Right lung (tissue), 10 donors: Measurements from ENCODE around the gene POLR2J3. TPM values are rescaled to one million over a fixed set of nuclear protein-coding genes. Genes with fewer than 3 reads are reported as not detected.
"Not testable (repeated sequence)": the region's sequence is repeated elsewhere in the genome, so short reads cannot be mapped to it uniquely, and the experiment has no call there.

Experiments
- DNase-seq, 2 donors: peaks; one replicate each; pipeline ENCODE4 v3.0.0-alpha.2; 2013
- long read RNA-seq, 8 donors: transcript quantifications; one replicate each; lab custom pipeline, GENCODE V29; 2026
- polyA plus RNA-seq, 5 donors: library from polyadenylated mRNA; unstranded; fragments of 120-200 nt; gene quantifications; one replicate each; pipeline versions ENCODE4 v1.2.1 to v1.2.3, GENCODE V29; 2013; ENCODE audit warnings: inconsistent platforms in 1 of 5, low replicate concordance in 1 of 5; ENCODE audit not compliant: insufficient read length in 5 of 5, insufficient read depth in 1 of 5

The POLR2J3 gene
- polyA plus RNA-seq: 100 to 1,000 TPM in 2 of 5 donors, 10 to 100 TPM in 3; 72.1 to 109 (median 94.3) TPM
- long read RNA-seq, donor 1, full-length matches to known transcripts: 29 of 29 reads
- long read RNA-seq, donor 1, partial matches to known transcripts: 0 of 29 reads
- long read RNA-seq, donor 1, other reads (novel, unspliced or antisense): 0 of 29 reads
- long read RNA-seq, donor 2, full-length matches to known transcripts: 5 of 5 reads
- long read RNA-seq, donor 2, partial matches to known transcripts: 0 of 5 reads
- long read RNA-seq, donor 2, other reads (novel, unspliced or antisense): 0 of 5 reads
- long read RNA-seq, donor 3, full-length matches to known transcripts: 9 of 9 reads
- long read RNA-seq, donor 3, partial matches to known transcripts: 0 of 9 reads
- long read RNA-seq, donor 3, other reads (novel, unspliced or antisense): 0 of 9 reads
- long read RNA-seq, donor 4, full-length matches to known transcripts: 13 of 13 reads
- long read RNA-seq, donor 4, partial matches to known transcripts: 0 of 13 reads
- long read RNA-seq, donor 4, other reads (novel, unspliced or antisense): 0 of 13 reads
- long read RNA-seq, donor 5, full-length matches to known transcripts: 8 of 8 reads
- long read RNA-seq, donor 5, partial matches to known transcripts: 0 of 8 reads
- long read RNA-seq, donor 5, other reads (novel, unspliced or antisense): 0 of 8 reads
- long read RNA-seq, donor 6, full-length matches to known transcripts: 18 of 18 reads
- long read RNA-seq, donor 6, partial matches to known transcripts: 0 of 18 reads
- long read RNA-seq, donor 6, other reads (novel, unspliced or antisense): 0 of 18 reads
- long read RNA-seq, donor 7, full-length matches to known transcripts: 4 of 4 reads
- long read RNA-seq, donor 7, partial matches to known transcripts: 0 of 4 reads
- long read RNA-seq, donor 7, other reads (novel, unspliced or antisense): 0 of 4 reads
- long read RNA-seq, donor 8, full-length matches to known transcripts: 3 of 3 reads
- long read RNA-seq, donor 8, partial matches to known transcripts: 0 of 3 reads
- long read RNA-seq, donor 8, other reads (novel, unspliced or antisense): 0 of 3 reads

GRCh38 chr7:102572261-102573239, at the start of gene POLR2J3:
Gene POLR2J3 (minus strand): TSS chr7:102572583. CDS start chr7:102572521, 62 bp downstream.
- peak in 1 of 2 donors; percentile 96 for DNase-seq

- not testable (repeated sequence) for DNase-seq
Observed at GRCh38 chr7:102618122-102618521, 45.7 kb upstream of the POLR2J3 start.

GRCh38 chr7:102616507-102617125, 44.2 kb upstream of the POLR2J3 start, which contains the start of gene RASA4:
Gene RASA4 (minus strand): TSS chr7:102616756. CDS start chr7:102616689, 67 bp downstream.
- DNase-seq: peak in 1 of 2 donors; percentile 15

GRCh38 chr7:102615930-102616329, 43.5 kb upstream of the POLR2J3 start:
- not testable (repeated sequence) for DNase-seq

GRCh38 chr7:102614873-102615272, 42.5 kb upstream of the POLR2J3 start:
- not testable (repeated sequence) for DNase-seq

GRCh38 chr7:102614346-102614697, 41.9 kb upstream of the POLR2J3 start:
- DNase-seq: not testable (repeated sequence)

GRCh38 chr7:102613575-102614345, 41.4 kb upstream of the POLR2J3 start:
- not testable (repeated sequence) for DNase-seq

- peak in 1 of 2 donors; percentile 11 for DNase-seq
Observed at GRCh38 chr7:102611675-102612325, 39.4 kb upstream of the POLR2J3 start.

- not testable (repeated sequence) for DNase-seq
Observed at GRCh38 chr7:102611013-102611674, 38.8 kb upstream of the POLR2J3 start.

GRCh38 chr7:102610441-102610840, 38.1 kb upstream of the POLR2J3 start:
- not testable (repeated sequence) for DNase-seq

- DNase-seq: not testable (repeated sequence)
Observed at GRCh38 chr7:102609734-102610133, 37.4 kb upstream of the POLR2J3 start.

- DNase-seq: not testable (repeated sequence)
Observed at GRCh38 chr7:102606848-102607247, 34.5 kb upstream of the POLR2J3 start.

GRCh38 chr7:102604431-102605145, 32.2 kb upstream of the POLR2J3 start:
- DNase-seq: not testable (repeated sequence)

- not testable (repeated sequence) for DNase-seq
Observed at GRCh38 chr7:102602317-102602716, 29.9 kb upstream of the POLR2J3 start.

- not testable (repeated sequence) for DNase-seq
Observed at GRCh38 chr7:102599699-102600098, 27.3 kb upstream of the POLR2J3 start.

GRCh38 chr7:102596036-102596435, 23.7 kb upstream of the POLR2J3 start:
- DNase-seq: not testable (repeated sequence)

- DNase-seq: not testable (repeated sequence)
Observed at GRCh38 chr7:102593637-102594334, 21.4 kb upstream of the POLR2J3 start.
